Measurements from ENCODE around the gene MT1E. TPM values are rescaled to one million over a fixed set of nuclear protein-coding genes. Genes with fewer than 3 reads are reported as not detected.
A peak's percentile ranks its signal among the peaks of the same experiment; 100 is the strongest.

Gene MT1E
- total and polyA plus RNA-seq, 2 of the 13 experiments (the other 11 are each of a cell fraction or from before 2014, with no cell fraction given) = 110 to 1,072 TPM

GRCh38 chr16:56603589-56603988, 22.0 kb upstream of the MT1E start (continued):
- TF ChIP-seq GPBP1L1 (CRISPR knock-in tag; IDR thresholded peaks at IDR 0.05) (no peak), ZBTB7B (CRISPR knock-in tag; IDR thresholded peaks at IDR 0.05) (no peak), ZNF746 (CRISPR knock-in tag; IDR thresholded peaks at IDR 0.05) (no peak), ZNF205 (CRISPR knock-in tag; IDR thresholded peaks at IDR 0.05) (no peak), SRSF1 (optimal IDR thresholded peaks at IDR 0.05; ENCODE audit: low read depth, low read length) (no peak), SOX13 (IDR thresholded peaks at IDR 0.05) (no peak), SOX13 (CRISPR knock-in tag; conservative IDR thresholded peaks at IDR 0.05 in 1 of 2, IDR thresholded peaks at IDR 0.05 in 1 of 2) (peak in 1 of 2 experiments; percentile 28; a peak in 1 of 4 replicates), TSC22D2 (CRISPR knock-in tag; IDR thresholded peaks at IDR 0.05; ENCODE audit: borderline replicate concordance) (no peak), ZNF841 (CRISPR knock-in tag; IDR thresholded peaks at IDR 0.05; ENCODE audit: borderline replicate concordance) (no peak), SOX6 (IDR thresholded peaks at IDR 0.05) (no peak), SOX6 (CRISPR knock-in tag; IDR thresholded peaks at IDR 0.05) (peak; percentile 27), XRCC5 (optimal IDR thresholded peaks at IDR 0.05; ENCODE audit: low read length) (peak; percentile 66), ZNF713 (CRISPR knock-in tag; IDR thresholded peaks at IDR 0.05) (0 out of 2 replicates have a peak, but pooled peaks have one; percentile 46), ZNF557 (CRISPR knock-in tag; IDR thresholded peaks at IDR 0.05) (no peak), ZSCAN12 (CRISPR knock-in tag; IDR thresholded peaks at IDR 0.05) (no peak), CBX5 (CRISPR knock-in tag; IDR thresholded peaks at IDR 0.05; ENCODE audit: borderline replicate concordance) (no peak; the same call in 1 of the 2 replicates), HDAC6 (IDR thresholded peaks at IDR 0.05; ENCODE audit: low read depth, low read length) (no peak), PLRG1 (conservative IDR thresholded peaks at IDR 0.05) (no peak), ZNF260 (CRISPR knock-in tag; IDR thresholded peaks at IDR 0.05; ENCODE audit: borderline replicate concordance, low read depth) (no peak), ZNF674 (CRISPR knock-in tag; IDR thresholded peaks at IDR 0.05; ENCODE audit: low read depth) (no peak), CTCF (CRISPR knock-in tag; IDR thresholded peaks at IDR 0.05) (peak; percentile 92), ZNF552 (CRISPR knock-in tag; IDR thresholded peaks at IDR 0.05; ENCODE audit: borderline replicate concordance) (no peak), ZNF17 (CRISPR knock-in tag; IDR thresholded peaks at IDR 0.05) (no peak), MATR3 (CRISPR knock-in tag; IDR thresholded peaks at IDR 0.05) (no peak), MEIS1 (CRISPR knock-in tag; IDR thresholded peaks at IDR 0.05; ENCODE audit: borderline replicate concordance) (peak; percentile 33; the same call in 1 of the 2 replicates), ZNF30 (CRISPR knock-in tag; IDR thresholded peaks at IDR 0.05) (no peak), ZFP41 (CRISPR knock-in tag; IDR thresholded peaks at IDR 0.05; ENCODE audit: borderline replicate concordance) (no peak), ATF7 (IDR thresholded peaks at IDR 0.05) (no peak), ATF7 (CRISPR knock-in tag; IDR thresholded peaks at IDR 0.05) (no peak), BCL3 (CRISPR knock-in tag; IDR thresholded peaks at IDR 0.05) (no peak)

All from HepG2 (cell line).